HG02852 (cell line): ENCODE data around the gene SGCD.

Experiments
- ATAC-seq: cut with Tn5 transposase; IDR thresholded peaks from one replicate; pipeline ENCODE4 v1.9.1; 2021; ENCODE audit warnings: mild to moderate bottlenecking, moderate library complexity; ENCODE audit not compliant: unreplicated experiment

Gene SGCD

DNA sequence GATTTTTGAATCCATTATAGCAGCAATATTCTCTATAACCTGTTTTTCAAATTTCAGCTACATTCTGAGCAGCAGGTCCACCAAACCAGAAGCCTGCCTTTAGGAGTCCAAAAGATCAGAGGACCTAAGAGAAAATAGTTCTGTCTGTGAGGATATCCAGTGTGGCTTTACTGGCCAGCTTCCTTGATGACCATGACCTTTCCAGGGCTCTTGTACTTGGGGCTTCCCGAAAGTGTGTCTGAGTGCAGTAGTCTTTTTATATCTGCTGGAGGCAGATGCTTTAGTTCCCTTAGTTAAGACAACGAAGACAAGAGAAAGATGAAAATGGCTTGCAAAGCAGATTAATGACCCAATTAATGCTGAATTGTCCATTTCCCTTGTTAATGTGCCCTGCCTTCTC, 72.4 kb downstream of the SGCD start:
- ATAC-seq: no peak

DNA sequence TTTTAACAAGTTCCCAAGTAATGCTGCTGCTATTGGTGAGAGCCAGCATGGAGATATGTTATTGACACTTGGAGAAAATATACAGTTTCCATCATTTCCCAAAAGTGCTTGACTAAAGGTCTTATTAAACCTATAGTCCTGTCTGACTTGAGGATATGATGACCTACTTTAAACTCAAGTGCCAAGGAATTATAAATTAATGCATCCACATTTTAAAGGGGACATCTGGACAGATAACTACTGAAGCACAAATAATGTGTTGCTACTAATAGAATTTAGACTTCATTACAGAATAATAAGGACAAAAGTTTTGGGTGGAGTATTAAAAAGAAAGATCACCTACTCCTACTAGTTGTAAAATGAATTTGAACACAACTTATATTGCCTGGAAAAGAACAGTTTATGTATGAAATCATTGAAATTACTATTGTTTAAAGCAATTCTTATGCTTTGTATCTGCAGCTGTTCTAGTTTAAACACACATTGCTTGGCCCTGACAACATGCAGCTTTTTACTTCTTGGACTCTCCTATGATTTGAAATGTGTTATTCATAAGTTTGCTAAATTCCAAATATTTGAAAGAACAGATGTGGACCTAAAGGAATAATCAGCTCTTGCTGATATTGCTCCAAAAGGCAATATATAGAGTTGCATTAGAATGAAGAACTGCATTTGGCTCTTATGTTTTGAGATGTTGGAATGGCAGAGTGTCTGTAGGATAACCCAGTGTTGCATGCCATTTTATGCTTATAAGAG, 73.4 kb downstream of the SGCD start:
- no peak for ATAC-seq

DNA sequence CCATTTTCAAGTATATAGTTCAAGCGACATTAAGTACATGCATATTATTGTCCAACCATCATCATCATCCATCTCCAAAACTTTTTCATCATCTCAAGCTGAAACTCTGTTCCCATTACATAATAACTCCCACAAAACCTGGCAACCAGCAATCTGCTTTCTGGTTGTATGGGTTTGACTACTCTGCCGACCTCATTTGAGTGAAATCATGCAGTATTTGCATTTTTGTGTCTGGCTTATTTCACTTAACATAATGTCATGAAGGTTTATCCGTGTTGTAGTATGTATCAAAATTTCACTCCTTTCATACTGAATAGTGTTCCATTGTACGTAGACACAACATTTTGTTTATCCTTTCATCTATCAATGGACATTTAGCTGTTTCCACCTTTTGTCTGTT, 74.8 kb downstream of the SGCD start:
- peak; percentile 8 for ATAC-seq

DNA sequence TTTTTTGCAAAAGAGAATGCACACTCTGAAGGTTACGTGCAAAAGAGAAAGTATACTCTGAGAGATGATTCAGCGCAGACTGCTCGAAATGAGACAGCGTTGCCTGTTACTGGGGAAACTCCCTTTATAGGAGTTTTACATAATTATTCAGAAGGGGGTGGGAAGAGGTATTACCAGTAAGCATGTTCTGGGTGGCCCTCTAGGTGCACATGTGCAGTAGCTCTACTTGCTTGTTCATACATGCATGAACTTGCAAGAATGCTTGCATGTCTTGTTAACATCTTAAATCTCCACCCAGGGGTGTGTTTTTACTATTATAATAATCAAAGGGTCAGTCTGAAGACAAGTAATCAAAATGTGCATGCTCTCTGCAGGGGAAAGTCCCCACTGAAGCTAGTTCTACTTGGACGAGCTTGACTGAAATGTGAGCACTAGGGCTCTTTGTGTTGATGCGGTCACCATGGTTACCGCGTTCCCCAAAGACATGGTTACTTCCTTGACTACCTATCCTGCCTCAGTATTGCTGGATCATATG, 75.5 kb downstream of the SGCD start:
- ATAC-seq: peak; percentile 97

DNA sequence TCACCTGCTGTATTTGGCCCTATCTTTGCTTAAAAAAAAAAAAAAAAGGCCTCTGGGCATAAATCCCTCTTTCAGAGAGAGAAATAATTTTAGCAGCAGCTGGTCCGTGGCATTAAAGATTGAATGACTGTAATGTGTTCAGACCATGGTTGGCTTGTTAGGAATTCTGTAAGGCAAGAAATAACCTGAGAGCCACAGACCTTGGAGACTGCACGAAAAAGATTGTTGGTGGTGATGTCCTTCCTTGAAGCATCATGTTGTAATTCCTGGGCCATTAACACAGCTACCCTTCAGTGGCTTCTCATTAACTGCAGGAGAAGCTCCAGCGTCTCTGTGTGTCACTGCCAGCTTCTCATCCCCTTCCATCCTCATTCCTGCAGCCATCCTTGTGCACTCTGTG, 79.0 kb downstream of the SGCD start:
- ATAC-seq: no peak

DNA sequence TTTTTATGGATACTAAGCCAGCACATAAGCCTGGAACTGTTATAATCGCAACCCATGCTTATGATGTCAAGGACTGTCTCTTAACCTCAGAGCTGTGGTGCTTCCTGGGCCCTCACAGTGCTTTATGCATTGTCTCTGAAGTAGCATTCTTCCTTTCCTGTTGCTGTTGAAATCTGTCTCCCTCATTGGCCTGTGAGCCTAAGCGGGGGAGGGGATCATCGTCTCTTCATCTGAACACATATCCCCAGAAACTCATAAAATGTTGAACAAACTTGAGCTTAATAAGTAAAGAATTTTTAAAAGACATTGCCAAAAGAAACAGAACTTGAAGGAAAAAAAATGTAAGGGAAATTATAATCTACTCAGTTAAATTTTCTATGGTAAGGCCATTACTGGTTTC, 80.3 kb downstream of the SGCD start:
- no peak for ATAC-seq

DNA sequence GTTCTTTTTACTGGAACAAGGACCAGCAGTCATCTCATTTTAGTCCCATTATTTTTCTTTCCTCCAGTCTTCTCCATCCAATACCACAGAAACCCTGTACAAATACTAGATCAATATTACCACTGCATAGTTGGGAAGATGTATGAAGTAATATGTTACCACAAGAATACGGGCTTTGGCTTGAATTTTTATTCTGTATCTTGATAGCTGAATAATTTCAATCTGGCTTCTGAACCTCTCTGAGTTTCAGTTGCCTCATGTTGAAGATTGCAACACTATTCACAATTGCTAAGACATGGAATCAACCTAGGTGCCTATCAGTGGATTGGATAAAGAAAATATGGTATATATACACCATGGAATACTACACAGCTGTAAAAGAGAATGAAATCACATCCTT, 82.9 kb downstream of the SGCD start:
- no peak for ATAC-seq

DNA sequence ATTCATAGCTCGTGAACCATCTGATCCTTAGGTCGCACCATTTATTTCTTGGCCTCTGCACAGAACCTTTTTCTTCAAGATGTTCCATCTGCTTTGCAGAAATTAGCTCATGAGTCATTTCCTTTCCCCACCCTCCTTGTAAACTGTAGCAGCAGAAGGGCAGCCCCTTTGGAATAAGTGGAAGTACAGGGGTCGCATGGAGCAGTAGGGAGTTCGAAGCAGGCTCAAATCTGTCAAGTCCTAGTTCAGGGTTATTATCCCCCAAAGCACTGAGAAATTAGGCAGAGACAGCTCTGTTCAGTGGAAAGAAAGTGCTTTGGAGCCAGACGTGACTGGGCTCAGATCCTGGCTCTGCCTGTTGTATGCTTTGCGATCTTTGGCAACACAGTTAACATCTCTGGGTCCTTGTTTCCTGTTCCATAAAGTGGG, 84.2 kb downstream of the SGCD start:
- ATAC-seq: no peak

DNA sequence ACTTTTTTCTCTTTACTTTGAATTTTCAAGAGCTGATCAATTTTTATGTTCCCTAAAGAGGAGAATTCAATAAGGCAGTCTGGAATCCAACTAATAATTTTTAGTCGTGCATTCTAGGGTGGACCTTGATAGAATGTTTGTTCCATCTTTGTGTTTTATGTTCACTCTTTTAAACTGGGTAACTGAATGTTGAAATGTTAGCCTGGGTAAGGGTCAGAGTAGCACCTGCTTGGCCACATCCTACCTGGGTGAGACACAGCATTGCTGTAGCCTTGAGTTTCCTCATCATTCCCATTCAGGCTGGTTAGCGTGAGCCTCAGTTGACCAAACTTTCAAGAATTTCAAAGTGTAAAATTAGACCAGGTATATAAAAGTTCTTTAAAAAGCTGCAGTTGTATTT, 85.0 kb downstream of the SGCD start:
- no peak for ATAC-seq

DNA sequence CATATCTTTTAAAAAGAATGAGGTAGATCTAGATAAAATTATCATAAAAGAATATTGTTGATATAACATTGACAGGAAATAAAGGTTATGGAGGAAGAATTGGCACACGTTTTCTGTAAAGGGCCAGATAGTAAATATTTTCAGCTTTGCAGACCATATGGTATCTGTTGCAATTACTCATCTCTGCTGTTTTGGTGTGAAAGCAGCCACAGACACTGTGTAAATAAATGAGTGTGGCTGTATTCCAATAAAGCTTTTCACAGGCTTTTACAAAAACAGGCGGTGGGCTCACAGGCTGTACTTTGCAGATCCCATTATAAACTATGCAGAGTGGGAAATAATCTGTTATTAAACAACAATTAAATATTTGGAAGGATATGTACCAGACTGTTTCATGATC, 87.4 kb downstream of the SGCD start:
- no peak for ATAC-seq

DNA sequence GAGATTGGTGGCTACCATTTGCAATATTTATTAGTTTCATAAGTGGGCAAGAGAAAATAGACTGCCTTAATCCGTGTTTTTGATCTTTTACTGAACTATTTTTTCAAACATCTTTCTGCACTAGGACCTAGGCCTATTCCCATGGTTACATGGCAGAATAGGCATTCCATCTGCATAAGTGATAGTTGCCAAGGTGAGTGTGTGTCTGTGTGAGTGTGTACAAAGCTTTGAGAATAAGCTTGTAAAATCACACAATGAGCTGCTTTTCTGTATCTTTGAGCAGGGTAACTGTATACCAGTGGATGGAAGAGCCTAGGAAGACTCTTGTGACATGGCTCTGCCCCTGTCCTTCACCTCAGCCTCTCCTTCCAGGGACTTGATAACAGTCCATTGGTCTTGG, 92.7 kb downstream of the SGCD start:
- no peak for ATAC-seq

DNA sequence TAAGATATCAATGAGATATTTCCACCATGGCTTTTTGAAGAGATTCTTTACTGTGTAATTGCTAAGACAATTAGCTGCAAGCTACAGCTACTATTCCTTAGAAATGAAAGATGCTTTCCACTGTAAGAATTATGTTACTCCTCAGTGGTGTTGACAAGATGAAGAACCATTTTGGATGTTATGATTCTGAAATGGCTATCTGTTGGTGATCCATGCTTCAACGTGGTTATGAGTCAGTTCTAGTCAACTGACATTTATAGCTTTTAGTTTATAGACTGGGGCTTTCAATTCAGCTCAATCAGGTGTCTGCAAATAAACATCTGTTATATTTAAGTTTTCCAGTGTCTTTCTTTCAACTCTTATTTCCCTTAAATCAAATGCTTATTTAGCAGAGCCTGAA, 93.7 kb downstream of the SGCD start:
- ATAC-seq: no peak

DNA sequence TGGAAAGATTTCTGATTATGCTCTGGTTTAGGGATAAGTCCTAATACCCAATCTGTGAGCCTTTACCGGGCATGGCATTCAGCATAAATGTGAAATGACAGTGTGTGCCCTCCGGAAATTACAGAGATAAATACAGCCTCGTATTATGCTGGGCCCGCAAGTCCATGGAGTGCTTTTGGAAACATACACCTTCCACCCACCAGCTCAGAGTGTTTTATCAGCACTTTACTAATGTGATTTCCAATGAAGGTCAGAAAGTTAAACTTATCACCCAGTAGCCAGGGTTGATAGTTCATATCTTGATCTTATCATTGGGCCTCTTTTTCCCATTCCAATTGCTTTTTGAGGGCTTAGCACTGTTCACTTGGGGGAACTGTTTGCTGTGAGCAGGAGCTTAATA, 94.8 kb downstream of the SGCD start:
- no peak for ATAC-seq

DNA sequence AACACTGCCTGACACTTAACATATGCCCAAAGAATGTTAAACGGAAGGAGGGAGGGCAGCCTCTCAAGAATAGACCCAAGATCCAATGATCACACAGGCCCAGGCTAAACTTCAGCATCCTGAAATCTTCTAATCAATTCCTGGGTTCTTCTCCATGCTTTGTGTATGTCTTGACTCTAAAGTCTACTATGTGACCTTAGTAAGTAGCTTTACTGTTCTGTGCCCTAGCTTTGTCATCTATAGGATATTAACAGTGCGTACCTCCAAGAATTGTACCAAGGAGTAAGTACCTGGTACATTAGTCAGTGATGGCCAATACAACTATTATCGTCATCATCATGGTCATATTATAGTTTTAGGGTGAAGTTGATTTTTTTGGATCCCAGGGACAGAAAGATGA, 96.6 kb downstream of the SGCD start:
- ATAC-seq: no peak

DNA sequence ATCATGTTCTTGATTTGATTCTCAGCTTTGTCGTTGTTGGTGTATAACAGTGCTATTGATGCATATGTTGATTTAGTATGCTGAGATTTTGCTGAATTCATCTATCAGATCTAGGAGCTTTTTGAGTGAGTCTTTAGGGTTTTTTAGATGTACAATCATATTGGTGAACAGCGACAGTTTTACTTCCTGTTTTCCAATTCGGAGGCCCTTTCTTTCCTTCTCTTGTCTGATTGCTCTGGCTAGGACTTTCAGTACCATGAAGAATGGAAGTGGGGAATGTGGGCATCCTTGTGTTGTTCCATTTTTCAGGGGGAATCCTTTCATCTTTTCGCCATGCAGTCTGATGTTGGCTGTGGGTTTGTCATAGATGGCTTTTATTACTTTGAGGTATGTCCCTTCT, 100.4 kb downstream of the SGCD start:
- ATAC-seq: no peak

DNA sequence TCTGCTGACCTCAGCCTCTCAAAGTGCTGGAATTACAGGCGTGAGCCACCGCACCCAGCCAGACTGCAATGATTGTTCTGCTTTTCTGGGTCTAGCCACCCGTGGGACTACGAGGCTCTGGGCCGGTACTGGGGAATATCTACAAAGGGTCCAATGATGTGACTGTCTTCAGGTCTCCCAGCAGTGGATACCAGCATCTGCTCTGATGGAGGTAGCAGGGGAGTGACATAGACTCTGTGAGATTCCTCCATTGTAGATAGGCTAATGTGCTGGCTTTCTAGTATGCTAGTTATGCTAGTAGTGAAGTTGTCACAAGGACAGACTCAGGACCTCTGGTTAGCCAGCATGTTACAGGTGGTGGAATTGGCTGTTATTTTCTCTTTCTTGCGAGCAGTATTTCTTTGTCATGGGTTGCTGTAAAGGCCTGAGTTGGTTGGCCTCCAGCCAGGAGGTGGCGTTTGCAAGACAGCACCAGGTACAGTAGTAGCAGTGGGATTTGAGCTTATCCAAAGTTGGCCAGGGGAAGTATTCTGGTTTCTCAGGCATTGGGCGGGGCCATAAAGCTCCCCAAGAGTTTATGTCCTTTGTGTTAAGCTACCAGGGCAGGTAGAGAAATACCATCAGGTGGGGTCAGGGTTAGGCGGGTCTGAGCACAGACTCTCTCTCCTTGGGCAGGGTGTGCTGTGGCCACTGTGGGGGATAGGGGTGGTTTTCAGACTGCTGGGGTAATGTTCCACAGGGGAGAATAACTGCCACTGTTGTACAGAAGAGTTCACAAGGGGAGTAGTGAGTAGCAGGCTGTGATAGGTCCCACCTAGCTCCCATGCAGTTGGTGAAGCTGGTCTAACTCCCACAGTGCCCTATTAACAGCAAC, 105.2 kb downstream of the SGCD start:
- no peak for ATAC-seq

DNA sequence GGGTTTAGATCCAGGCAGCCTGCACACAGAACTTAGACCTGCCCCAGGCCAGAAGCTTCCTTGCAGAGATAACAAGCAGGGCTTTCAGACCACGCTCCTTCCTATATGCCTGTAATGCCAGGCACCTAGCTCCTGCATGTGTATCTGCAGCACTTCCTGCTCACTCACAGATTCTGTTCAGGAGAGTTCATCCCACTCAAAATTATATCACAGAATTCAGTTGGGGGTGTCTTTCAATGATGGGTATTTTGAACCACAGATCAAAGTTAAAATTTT, 105.8 kb downstream of the SGCD start:
- ATAC-seq: no peak

DNA sequence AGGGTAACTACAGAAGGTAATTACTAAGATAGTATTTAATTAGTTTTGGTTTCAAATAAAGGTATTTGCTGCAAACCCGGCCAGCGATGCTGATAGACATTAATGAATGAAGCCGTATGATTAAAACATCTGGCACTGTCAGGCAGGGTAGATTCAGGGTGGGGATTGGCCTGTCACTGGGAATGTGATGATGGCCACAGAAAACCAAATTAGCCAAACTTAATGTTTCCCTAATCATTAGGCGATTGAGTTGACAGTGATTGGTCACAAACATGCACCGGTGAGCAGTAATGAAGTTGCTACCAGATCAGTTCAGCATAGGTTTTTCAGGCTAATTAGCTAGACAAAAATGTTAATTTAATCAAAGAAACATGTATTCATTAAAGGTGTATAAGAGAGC, 107.5 kb downstream of the SGCD start:
- ATAC-seq: no peak

DNA sequence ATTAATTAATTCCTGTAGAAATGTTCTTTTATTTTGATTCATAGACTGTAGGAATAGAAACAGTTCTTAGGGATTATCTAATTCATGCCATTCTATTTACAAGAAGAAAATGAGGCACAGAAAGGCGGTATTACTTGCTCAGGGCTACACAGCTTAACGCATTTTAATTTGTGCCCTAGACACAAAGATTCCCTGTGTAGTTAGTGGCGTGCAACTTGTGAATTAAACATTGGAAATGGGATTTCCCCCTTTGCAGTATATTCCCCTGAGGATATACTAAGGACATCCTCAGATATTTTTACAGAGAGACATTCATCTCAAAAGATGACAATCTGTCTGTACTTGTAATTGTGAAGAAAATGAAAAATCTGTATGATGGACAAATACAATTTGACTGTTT, 108.1 kb downstream of the SGCD start:
- ATAC-seq: no peak

DNA sequence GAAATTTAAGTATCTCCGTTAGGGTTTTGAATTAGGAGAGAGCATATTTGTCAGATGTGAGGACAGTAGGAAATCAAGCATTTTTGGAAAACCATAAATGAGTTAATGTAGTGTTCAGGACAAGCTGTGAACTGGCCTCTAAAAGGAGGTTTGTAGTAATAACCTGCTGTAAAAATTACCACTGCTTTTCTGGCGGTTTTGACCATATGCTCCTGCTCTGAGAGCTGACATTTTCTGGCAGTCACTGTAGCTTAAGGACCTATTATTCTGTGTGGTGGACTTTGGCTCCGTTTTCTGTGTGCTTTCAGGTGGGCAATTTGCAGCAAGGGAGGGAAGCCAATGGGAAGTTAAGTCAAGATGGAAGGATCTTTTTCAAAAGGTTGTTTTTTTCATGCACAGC, 111.1 kb downstream of the SGCD start:
- ATAC-seq: no peak

DNA sequence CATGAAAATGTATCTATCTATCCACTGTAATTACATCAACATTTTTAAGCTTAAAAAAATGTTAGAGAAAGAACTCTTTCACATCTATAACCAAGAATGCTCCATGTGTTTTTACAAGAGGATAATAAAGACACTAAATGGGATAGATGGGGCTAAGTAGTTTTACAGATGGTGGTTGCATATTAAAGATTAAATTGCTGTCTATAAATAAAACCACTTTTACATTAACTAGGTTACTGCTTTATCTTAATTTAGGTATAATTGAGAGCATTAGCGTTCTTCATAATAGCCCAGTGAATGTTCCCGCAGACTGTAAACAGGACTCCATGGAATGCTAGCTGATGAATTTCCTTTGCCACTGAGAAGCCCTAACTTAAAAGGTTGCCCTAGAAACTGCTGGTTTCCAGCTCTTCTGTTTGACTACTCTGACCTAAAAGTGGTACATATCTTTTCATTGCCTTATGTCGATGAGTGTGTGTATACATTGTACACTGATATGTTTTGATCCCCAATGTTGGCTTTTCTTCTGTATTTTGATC, 117.9 kb downstream of the SGCD start:
- ATAC-seq: no peak

DNA sequence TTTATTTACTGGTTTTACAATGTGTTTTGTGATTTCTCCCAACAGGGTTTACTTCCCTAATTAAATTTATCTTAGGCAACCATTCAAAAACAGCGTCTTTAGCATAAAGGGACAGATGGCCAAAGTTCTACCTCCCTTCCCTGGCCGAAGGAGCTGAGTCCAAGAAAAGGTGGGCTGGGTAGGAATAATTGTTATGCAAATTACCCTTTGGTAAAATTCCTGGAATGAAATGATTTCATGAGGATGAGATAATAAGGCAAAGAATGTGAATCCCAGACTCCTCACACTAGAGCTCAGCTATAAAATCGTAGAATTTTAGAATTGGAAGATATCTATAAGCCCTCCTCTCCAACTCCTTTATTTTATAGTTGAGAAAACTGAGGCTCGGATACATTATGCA, 119.6 kb downstream of the SGCD start:
- no peak for ATAC-seq
